ENCODE results near the gene GBX1. TPM values are rescaled to one million over a fixed set of nuclear protein-coding genes. Genes with fewer than 3 reads are reported as not detected.

Gene GBX1
- total RNA-seq, 120 experiments from 2014 or later, result 0.44 to 0.46 TPM; not detected in 118

Other genes with a start within 250 kb of the GBX1 start
- 10 to 100 TPM in 118 of 120 experiments, 1 to 10 TPM in 2; 7.8 to 27.9 (median 19.3) TPM for gene KCNH2, start 189.4 kb downstream of the GBX1 start, total RNA-seq
- gene NOS3, start 176.7 kb downstream of the GBX1 start, total RNA-seq, result 10 to 100 TPM in 67 of 120 experiments, 1 to 10 TPM in 53; 3.3 to 39.1 (median 10.8) TPM
- 10 to 100 TPM in 4 of 120 experiments, 1 to 10 TPM in 115, under 1 TPM in 1; 0.95 to 17.2 (median 4.5) TPM for gene ATG9B, start 143.2 kb downstream of the GBX1 start, total RNA-seq
- 100 to 1,000 TPM in 3 of 120 experiments, 10 to 100 TPM in 117; 52.6 to 110 (median 74.3) TPM for gene ABCB8, start 139.2 kb downstream of the GBX1 start, total RNA-seq
- 10 to 100 TPM in 119 of 120 experiments, 1 to 10 TPM in 1; 8.5 to 47.8 (median 23.1) TPM for gene ASIC3, start 119.2 kb downstream of the GBX1 start, total RNA-seq
- 10 to 100 TPM; 24.9 to 86.2 (median 58.7) TPM for gene CDK5, start 109.8 kb downstream of the GBX1 start, total RNA-seq
- 100 to 1,000 TPM in 1 of 120 experiments, 10 to 100 TPM in 119; 15.3 to 100 (median 42.1) TPM for gene SLC4A2, start 108.1 kb downstream of the GBX1 start, total RNA-seq
- gene FASTK, start 86.9 kb downstream of the GBX1 start, total RNA-seq, result 100 to 1,000 TPM in 1 of 120 experiments, 10 to 100 TPM in 119; 53.2 to 105 (median 70.3) TPM
- gene TMUB1, start 84.2 kb downstream of the GBX1 start, total RNA-seq, result 10 to 100 TPM; 17.3 to 45.4 (median 25.2) TPM
- gene AGAP3, start 81.2 kb downstream of the GBX1 start, total RNA-seq, result 100 to 1,000 TPM; 309 to 533 (median 426) TPM
- under 1 TPM in 3 of 120 experiments, not detected in 117; 0.23 to 0.31 (median 0.27) TPM for gene ASB10, start 19.6 kb upstream of the GBX1 start, total RNA-seq
- 1 to 10 TPM in 5 of 120 experiments, not detected in 115; 1.5 to 3.0 (median 1.6) TPM for gene H2BK1, start 42.8 kb upstream of the GBX1 start, total RNA-seq
- gene ABCF2, start 59.5 kb upstream of the GBX1 start, total RNA-seq, result 10 to 100 TPM; 21.6 to 63.3 (median 47.2) TPM
- gene CHPF2, start 64.8 kb upstream of the GBX1 start, total RNA-seq, result 10 to 100 TPM; 23.2 to 51.4 (median 35.6) TPM
- gene SMARCD3, start 81.0 kb upstream of the GBX1 start, total RNA-seq, result 100 to 1,000 TPM in 117 of 120 experiments, 10 to 100 TPM in 3; 80.4 to 252 (median 137) TPM
- 10 to 100 TPM; 34.9 to 62.3 (median 46.5) TPM for gene NUB1, start 174.1 kb upstream of the GBX1 start, total RNA-seq
- 10 to 100 TPM in 25 of 120 experiments, 1 to 10 TPM in 95; 1.3 to 28.5 (median 7.1) TPM for gene WDR86, start 242.3 kb upstream of the GBX1 start, total RNA-seq